HS-5 (cell line): Measurements from ENCODE around the gene MEIS1.

Experiments
- DNase-seq: peaks from one replicate; pipeline ENCODE4 v3.0.0-alpha.2; 2012; ENCODE audit warnings: low read depth

MEIS1 gene

DNA sequence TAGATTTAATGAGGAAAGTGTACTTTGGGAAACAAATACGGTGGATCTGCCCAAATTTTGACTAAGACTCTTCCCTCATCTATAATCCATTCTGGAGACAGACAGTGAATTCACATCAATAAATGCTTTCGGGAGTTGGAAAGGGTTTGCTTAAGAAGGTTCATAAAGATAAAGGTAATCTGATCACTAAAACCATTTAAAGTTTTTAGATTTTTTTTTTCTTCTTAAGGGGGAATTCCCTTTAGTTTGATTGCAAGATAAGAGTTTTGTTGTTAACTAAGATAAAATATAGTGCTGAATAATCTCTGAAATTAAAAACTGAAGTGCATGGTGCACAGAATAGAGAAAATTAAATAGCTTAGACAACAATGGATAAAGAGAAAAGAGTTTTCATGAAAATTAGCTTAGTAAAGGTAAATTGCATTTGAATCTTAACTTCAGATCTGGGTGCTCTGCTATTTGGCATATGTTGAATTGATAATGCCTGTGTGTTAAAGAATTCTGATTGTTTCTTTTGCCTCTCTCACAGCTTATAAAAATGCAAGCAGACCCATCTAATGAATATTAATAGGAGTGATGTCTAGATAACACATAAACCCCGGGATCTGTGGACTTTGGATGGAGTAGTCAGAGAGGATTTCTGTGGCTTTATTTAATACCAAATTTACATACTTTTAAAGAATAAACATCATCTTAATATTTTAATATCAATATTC lies 100.8 kb downstream of the MEIS1 start:
- DNase-seq = no peak

DNA sequence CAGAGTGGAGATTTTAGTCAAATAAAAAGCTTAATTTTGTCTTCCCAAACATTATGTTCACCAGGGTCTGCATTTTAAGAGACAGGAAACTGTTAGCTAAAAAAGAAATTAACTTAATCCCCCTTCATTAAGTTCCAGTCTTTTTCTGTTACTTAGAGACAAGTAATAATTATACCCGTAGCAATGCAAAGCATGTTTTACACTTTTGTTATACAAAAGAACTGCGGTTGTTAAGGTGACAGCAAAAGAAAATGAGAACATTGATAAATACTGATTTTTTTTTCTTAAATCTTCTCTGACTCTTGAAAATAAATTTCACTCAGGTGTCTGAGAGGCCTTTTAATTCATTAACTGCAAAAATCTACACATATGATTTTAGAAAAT lies 101.4 kb downstream of the MEIS1 start:
- DNase-seq = no peak

DNA sequence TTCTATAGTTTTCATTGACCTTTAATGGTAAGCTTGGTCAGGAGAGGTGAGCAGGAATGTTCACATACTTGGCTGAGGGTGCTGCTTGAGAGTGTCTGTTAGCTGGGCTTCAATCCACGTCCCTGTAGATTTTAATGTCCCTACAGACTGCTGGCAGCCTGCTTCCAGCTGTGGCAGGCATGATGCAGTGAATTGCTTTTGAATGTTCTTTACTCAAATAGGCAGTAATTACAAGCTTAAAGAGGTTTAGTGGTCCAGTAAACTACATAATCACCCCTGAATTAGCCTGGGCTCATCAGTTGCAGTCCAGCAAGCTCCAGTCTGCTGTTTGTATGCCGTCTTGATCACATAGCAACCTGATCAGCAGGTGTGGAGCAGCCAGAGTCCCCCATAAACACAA lies 102.1 kb downstream of the MEIS1 start:
- DNase-seq = no peak

DNA sequence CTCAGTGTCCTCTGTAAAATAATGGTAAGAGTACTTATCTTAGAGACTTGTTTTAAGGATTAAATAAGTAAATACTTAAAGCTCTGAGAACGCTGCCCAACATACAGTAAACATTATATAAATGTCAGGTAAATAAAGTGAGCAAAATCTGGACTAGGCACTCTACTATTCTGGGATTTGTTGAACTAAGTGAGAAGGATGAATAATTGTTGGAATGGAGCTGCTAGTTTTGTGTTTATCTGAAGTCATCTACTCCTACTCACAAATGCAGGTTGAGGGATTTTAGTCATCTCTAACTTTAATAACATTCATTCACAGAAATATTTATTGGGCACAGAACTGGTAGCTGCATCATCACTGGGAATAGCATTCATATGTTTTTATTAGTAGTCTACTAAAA lies 103.4 kb downstream of the MEIS1 start:
- DNase-seq = no peak

DNA sequence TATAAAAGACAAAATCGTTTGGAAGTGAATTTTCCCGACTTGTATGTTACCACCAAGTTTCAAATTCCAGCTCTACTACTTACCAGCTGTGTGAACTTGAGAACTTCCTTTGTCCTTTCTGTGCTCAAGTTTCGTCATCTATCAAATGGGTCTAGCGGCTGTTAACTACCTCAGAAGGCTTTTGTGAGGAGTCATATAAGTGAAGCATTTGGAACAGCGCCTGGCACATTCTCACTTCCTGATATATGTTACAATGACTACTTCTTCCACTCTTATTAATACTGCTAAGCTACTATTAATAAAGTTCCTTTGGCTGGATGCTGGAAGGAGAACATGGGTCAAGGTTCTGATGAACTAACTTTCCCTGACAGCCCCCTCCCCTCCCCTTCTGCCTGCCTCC lies 104.5 kb downstream of the MEIS1 start:
- DNase-seq = peak; percentile 4

DNA sequence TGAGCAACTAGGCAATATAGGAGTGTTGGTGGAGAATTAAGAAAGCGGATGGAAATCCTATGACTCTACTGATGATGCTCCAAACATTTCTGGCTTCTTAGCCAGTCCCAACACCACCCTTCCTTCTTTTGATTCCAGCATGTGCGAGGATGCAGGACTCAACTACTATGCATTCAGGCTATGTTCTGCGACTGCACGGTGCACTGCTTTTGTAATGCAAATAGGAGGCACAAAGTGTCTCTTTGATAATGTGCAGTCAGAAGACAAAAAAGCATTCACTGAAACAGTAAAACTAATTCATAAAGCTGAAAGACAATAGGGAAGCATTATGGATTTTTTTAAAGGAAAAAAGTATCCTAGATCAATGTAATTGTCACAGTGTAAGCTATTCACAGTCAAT lies 106.7 kb downstream of the MEIS1 start:
- DNase-seq = no peak

DNA sequence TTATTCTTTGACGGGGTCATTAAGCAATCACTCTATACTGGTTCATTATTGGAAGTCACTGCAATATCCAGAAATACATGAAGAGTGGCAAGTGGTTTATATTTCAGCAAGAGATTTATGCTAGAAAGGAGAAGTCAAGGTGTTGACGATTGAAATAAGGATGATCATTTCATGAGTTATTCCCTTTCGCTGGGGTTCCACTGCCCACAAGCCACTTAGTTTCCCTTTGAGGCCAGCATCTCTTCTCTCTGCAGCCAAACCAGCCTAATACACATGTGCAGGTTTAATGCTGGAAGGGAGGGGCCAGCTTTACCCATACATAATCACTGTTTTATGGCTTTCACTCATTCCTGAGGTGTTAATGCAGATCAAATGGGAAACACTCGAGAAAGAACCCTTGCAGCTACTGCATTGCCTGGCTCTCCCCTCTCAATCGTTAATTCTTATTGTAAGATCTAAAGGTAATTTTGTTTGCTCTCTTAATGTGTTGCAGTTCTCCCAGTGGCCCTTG lies 108.4 kb downstream of the MEIS1 start:
- no peak for DNase-seq

DNA sequence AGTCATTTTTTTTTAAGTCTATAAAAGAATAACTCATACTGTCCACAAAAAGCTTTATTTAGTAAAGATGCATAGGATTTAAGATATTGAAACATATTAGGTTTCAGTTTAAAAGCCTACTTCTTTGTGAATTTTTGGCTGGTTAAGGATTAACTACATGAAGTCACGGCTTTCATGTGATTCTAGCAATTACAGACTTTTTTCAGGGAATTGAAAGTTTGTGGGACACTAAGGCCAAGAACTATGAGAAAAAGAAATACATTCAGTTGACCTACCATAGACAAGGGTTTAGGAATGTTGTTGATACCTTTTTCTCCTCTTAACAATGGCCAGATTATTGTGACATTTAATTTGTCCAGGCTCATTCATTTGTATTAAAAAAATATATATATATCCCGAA lies 109.3 kb downstream of the MEIS1 start:
- no peak for DNase-seq

DNA sequence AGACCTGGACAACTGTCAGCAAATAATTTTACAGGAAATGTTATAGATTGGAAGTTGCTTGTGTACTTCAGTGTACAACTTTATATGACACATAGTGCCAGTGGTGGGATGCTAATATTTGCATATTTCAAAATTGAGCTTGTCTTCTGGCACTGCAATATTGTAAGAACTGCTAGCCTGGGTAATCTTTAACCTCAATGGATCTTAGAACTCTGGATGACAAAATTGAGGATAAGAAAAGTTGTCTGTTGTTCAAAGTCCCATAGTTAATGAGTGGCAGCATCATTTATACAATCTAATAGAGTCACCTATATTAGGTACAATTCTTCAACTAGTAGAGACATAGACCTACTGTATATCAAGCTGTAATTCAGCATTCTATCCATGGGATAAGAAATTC lies 110.3 kb downstream of the MEIS1 start:
- DNase-seq = no peak

DNA sequence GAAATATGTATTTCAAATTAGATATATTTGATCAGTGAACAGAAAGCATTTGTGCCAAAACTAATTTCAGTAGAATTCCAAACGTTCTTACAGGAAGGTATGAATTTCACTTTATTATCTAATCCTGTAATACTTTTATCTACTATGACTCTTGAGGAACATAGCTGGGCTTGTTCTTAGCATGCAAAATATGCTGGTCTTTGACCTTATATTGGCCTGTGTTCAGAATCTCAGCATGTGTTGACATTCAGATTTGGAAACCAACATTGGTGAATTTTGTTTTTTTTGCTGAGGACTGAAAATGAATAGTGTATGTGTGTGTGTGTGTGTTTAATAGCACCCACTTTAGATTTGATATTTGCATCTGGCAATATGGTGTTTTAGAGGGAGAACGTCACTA lies 112.2 kb downstream of the MEIS1 start:
- DNase-seq = no peak

DNA sequence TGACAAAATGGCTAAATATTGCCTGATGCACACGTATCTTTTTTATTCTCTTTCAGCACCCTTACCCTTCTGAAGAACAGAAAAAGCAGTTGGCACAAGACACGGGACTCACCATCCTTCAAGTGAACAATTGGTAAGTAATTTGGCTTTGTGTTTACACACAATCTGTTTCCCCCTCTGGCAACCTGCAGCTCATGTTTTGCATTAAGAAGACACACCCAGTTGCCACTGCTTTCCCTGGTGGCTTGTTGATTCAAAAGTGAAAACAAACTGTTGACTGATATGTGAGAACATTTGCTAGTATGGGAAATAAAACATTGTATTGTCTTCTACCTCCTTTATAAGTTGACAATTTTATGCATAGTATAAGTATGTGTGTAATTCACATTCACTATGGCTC lies 113.0 kb downstream of the MEIS1 start:
- DNase-seq = no peak

DNA sequence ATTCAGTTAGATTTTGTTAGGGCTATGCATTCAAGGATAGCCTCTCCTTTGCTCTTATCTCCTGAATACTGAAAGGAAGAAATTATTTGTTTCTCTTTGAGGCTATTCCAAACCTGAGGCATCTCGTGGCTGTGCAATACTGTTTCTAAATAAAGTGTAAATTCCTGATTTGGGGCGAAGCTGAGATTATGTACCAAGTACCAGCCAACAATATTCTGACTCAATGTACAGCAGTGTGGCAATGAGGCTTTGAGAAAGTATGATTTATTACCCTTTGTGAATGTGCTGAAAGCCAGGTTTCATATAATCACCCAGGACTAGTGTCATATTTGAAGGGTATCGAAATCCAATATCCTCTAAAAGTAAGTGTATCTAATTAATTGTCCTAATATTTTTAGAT lies 113.5 kb downstream of the MEIS1 start:
- no peak for DNase-seq

DNA sequence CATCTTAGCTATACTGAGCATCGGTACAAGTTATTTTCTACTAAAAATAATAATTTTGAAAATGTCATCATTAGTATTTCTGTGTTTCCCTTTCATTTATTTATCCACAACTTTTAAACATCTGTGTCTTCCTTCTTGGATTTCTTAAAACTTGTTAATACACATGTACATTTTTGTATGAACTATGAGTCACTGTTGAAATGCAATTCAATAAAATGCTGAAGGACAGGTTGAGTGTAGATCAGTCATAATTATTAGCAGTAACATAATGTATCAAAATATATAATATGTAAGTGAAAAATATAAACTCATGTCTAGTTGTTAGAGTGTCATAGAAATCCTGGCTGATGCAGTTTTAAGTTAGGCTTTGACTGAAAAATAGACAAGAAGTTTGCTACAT lies 115.9 kb downstream of the MEIS1 start:
- DNase-seq = no peak

DNA sequence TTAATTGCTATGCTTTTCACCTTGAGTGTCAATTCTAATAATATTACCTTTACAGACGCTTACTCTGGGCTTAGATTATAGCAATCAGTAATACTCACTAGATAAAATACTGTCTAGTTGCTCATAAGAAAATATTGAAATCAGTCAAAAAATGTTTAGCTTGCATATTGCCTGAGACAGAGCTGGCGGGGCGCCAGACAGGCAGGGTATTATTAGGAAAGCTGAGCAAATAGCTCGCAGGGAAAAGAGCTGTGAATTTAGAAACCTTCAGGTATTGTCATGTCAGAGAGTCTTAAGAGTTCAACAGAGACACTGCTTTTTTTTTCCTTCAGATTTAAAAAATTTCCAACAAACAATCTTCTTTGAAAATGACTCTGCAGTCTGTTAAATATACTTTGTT lies 118.4 kb downstream of the MEIS1 start:
- DNase-seq = no peak

DNA sequence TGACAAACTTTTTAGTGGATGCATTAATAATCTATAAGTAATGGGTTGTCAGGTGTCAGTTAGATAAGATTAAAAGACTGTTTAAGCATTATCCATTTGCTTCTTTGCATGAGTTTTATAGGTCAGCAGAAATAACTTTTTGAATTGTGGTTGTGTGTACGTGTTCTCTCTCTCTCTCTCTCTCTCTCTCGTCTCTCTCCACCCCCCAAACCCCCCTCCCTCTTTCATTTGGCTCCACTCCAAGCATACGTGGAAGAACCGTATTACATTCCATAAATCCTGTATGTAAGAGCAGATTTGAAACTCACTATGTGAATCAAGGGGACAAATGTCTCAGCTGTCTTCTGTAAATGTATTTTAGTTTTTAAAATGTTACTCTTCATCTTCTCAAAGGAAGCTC lies 120.2 kb downstream of the MEIS1 start:
- DNase-seq = no peak

DNA sequence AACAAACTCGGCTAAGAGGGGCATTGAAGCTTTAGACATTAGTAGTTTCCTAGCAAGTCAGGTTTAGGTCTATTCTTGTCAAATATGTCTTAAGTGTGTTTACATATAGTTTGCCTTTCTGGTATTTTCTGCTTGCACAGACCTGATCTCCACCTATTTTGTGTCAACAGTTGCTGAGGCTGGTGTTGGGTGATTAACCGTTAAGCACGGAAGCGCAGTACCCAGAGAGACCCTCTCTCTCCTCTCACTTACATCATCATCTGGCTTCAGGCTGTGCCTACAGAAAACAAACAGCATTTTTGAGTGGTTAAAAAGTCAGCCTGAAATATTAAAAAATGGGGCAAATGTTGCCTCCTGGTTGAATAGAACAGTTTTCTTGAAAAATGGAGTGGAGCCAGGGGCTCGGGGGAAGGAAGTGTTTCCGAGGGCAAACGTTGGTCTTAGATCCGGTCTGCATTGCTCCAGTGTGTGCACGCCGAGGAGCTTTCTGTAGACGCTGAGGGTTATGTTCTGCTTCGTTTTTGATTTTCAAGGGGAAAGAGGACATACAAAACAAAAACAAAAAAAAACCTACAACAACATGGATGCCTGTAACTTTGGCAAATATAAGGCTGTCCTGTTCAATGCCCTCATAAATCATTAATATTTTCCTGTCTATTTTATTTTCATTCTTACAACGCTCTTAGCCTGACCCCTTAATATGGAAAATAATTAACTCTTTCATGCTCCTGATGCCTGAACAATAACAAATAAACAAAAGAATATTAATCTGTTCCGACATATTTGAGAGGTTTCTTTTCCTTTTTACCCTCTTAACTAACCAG lies 120.8 kb downstream of the MEIS1 start:
- no peak for DNase-seq

DNA sequence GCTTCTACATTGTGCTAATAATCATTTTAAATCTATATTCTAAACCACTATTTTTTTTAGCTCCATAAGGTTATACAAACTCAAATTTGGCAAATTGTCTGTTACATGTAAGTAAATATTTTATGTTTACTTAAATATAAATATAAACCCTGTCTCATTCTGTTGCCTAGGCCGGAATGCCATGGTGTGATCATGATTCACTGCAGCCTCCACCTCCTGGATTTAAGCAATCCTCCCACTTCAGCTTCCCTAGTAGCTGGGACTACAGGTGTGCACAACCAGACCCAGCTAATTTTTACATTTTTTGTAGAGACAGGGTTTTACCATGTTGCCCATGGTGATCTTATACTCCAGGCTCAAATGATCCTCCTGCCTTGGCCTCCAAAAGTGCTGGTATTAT lies 124.7 kb downstream of the MEIS1 start:
- no peak for DNase-seq

DNA sequence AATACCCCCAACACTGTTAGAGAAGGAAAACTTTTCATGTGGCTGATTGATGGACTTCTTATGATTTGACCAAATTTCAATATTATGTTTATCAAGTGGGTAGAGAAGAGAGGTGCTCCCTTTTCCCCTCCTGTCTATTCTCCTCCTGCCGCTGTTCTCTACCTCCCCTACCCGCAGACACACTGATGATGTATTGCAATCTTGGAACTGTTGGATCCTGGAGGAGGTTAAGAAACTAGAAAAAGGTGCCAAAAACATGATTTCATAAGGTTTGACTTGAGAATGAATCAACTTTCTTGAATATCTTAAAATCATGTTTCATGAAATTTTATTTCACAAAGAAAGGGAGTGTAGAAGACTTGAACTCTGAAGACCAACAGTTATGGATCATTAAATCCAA lies 125.8 kb downstream of the MEIS1 start:
- DNase-seq = no peak

DNA sequence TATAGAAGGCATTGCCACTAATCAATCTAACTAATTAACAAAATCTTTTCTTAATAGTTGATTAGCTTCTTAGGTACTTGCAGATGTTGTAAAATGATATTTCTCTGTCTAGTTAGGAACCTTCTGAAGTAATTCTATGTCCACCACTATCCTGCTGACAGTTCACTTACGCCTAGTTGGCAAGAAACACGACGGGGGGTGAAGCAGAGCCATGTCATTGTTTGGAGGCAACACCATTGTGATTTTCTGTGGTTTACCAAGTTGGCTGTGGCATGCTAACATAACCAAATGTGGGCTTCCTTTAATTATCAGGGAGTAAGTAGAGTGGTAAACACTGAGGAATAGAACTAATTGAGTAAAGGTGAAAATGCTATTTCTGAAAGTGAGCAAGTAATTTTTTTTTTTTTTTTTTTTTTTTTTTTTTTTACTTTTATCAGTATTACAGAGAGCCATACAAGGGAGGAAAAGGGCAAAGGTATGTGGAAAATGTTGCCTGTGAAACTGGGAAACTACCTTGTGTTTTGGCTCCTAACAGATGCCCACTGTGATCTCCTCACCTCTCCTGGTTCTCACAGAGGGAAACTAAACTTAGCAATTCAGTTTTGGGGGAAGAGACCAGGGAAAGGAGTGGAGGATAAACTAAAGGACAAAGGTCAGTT lies 126.8 kb downstream of the MEIS1 start:
- no peak for DNase-seq

DNA sequence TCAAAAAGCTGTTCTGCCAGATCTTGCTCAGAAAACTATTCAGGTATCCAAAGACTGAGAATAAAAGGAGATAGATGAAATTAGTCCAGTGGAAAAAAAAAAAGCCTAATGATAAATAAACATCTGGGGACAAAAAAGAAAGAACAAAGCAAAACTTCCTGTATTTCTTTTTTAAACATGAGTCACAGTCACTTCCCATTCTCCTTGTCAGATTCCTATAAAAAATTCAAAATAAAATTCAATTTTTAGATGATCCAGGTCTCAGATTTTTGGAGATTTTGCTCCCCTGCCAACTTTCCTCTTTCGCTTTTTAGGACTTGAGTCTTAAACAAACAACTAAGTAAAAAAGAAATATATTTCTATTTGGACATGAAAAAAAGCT lies 127.4 kb downstream of the MEIS1 start:
- DNase-seq = no peak

DNA sequence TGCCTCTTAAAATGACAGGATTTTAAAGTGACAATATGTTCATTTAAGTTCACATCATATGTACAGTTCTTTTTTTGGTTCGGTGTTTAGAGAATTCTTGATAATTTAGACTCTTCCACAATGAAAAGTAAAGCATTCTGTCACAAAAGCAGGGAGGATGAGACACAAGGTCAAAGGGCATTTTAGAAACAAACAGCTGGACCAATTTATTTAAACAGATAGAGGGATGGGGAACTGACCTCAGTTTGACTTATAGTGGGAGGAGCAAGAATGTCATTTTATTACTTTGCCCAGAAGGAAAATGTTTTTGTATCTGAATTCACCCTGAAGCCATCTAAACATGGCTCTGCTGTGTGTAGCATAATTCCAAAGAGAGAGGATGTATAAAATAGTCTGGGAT lies 128.5 kb downstream of the MEIS1 start:
- no peak for DNase-seq

DNA sequence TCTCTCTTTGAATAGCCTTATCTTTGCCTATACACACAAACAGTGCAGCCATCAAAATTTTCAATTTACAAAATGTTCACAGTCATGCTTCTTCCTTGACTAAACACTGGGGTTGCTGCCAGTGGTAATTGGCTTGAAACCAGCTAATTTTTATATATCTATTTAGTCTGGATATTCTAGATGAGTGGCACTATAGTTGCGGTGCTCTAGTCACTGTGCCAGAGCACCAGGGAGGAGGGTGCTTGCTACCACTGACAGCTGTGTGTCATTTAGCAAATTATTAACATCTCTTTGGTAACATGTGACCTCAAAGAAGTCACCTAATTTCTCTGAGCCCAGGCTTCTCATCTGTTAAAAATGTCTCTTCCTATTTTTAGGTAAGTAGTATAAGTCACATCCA lies 130.4 kb downstream of the MEIS1 start:
- DNase-seq = no peak

DNA sequence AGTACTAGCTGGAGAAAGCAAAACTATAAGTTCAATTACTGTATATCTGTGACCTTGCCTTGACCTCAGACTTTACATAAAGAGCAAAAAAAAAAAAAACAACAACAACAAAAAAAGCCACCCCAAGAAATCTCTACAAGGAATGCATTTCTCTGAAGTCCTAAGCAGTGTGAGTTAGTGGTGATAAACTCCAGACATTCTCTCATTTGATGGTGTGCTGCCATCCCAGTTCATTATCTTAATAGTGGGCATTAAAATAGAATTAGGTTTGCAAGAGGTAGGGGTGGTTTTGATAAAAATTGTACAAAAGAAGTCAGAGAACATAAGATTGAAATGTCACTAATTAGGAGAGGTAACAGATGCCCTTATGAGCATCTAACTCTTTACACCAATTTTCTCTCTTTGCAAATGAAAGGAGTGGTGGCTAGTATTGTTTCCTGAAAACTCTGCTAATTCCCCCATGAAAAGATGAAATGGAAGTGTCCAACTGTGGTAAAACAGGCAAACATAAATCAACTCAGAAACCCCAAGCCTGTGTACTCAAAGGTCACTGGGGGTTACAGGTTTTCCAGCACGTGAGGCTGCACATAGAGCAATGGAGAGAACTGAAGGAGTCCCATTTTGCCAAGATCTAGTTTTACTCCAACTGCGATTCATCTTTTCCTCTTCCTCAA lies 131.9 kb downstream of the MEIS1 start:
- no peak for DNase-seq
